ENCODE measurements around the gene ZNF718.

DNA sequence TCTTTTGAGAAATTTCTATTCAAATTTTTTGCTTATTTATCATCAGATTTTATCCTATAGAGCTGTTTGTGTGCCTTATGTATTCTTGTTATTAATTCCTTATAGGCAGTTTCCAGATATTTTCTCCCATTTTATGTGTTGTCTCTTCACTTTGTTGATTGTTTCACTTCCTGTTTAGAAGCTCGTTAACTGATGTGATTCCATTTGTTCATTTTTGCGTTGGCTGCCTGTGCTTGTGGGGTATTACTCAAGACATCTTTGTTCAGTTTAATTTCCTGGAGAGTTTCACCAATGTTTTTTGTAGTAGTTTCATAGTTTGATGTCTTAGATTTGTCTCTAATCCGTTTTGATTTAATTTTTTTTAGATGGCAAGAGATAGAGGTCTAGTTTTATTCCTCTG lies 14.6 kb downstream of the ZNF718 start:
- TF ChIP-seq, protein P1, sequence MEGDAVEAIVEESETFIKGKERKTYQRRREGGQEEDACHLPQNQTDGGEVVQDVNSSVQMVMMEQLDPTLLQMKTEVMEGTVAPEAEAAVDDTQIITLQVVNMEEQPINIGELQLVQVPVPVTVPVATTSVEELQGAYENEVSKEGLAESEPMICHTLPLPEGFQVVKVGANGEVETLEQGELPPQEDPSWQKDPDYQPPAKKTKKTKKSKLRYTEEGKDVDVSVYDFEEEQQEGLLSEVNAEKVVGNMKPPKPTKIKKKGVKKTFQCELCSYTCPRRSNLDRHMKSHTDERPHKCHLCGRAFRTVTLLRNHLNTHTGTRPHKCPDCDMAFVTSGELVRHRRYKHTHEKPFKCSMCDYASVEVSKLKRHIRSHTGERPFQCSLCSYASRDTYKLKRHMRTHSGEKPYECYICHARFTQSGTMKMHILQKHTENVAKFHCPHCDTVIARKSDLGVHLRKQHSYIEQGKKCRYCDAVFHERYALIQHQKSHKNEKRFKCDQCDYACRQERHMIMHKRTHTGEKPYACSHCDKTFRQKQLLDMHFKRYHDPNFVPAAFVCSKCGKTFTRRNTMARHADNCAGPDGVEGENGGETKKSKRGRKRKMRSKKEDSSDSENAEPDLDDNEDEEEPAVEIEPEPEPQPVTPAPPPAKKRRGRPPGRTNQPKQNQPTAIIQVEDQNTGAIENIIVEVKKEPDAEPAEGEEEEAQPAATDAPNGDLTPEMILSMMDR (IDR thresholded peaks at IDR 0.05), result no peak
- TF ChIP-seq POLR2A (IDR thresholded peaks at IDR 0.05), result no peak
